Activated naive CD8-positive, alpha-beta T cell treated with anti-CD3 and anti-CD28 coated beads, Interleukin-2, amount 50 U/mL, for 24 hours (primary cell): Measurements from ENCODE around the gene WNT7B.

Source experiments
- ATAC-seq: fragments of 150-1000 bp; cut with Tn5 transposase; one replicate; pipeline ENCODE4 v1.10.0; 2021
- DNase-seq: peaks from one replicate; pipeline ENCODE4 v3.0.0; 2021
- H3K27ac Mint-ChIP-seq: one replicate; pipeline ENCODE4 v1.8.0; 2021; ENCODE audit warnings: mild to moderate bottlenecking, mixed read lengths
- H3K27me3 Mint-ChIP-seq: one replicate; pipeline ENCODE4 v1.8.0; 2021; ENCODE audit warnings: mixed read lengths
- H3K36me3 Mint-ChIP-seq: one replicate; pipeline ENCODE4 v1.8.0; 2021; ENCODE audit warnings: low read depth, mixed read lengths
- H3K4me1 Mint-ChIP-seq: one replicate; pipeline ENCODE4 v1.8.0; 2021; ENCODE audit warnings: mixed read lengths
- H3K4me3 Mint-ChIP-seq: one replicate; pipeline ENCODE4 v1.8.0; 2021; ENCODE audit warnings: mild to moderate bottlenecking, moderate library complexity, mixed read lengths
- H3K9me3 Mint-ChIP-seq: one replicate; pipeline ENCODE4 v1.8.0; 2021; ENCODE audit warnings: mixed read lengths

The WNT7B gene

DNA sequence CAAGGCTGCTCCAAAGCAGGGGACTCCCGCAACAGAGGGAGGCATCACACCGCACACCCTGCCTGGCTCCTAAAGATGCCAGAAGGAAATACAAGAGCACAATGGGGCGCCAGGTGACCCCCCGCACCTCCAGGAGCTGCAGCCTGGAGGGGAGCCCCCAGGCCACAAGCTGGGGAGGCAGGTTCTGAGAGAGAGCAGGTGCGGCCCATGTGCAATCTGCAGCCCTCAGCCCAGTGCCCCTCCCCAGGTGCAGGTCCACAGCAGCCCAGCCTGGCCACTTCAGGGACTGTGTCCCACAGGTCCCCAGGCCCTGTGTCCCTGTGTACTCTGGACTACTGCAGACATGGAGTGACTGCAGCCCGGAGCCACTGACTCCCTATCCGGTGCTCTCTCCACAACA is 13.1 kb downstream of the WNT7B start:
- H3K9me3 Mint-ChIP-seq = no peaks in the 10 kb centered on the region
- H3K27ac Mint-ChIP-seq = no peak overlapping the region
- H3K4me1 Mint-ChIP-seq = no peaks in the 10 kb centered on the region
- no peak for ATAC-seq
- peaks cover 17% of the 10 kb centered on the region for H3K27me3 Mint-ChIP-seq
- no peak for DNase-seq
- no peaks in the 10 kb centered on the region for H3K36me3 Mint-ChIP-seq
- H3K4me3 Mint-ChIP-seq = no peak overlapping the region

DNA sequence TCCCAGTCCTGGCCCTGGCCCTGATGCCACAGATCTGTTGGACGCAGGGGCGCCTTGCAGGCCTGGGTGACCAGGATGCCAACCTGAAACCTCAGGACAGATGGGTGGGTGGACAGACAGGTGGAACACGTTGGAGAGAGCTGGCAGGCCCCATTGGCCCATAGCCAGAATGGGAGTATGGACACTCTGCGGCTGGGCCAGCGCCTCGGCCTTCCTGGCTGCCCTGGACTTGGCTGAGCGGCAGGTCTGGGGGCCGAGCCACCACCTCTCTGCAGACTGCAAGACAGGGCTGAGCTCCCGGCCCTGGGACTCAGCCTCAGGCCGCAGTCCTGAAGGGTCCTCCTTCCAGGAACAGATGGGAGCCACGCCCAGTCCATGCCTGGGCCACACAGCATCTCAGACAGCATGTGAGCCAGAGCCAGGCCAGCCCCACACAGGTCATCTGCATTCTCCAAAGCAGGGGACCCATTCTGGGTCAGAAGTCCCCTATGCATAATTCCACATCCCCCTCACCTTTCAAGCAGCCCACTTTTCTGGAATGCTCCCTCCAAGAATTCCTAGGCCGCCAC is 14.1 kb downstream of the WNT7B start:
- Mint-ChIP-seq H3K27ac (no peak overlapping the region), H3K36me3 (no peaks in the 10 kb centered on the region), H3K9me3 (no peaks in the 10 kb centered on the region), H3K27me3 (peaks cover 8% of the 10 kb centered on the region), H3K4me1 (no peaks in the 10 kb centered on the region), H3K4me3 (no peak overlapping the region)
- ATAC-seq = no peak
- no peak for DNase-seq

- Mint-ChIP-seq H3K4me3 (no peak overlapping the region), H3K27me3 (peaks cover 8% of the 10 kb centered on the region), H3K4me1 (no peaks in the 10 kb centered on the region), H3K9me3 (no peaks in the 10 kb centered on the region), H3K36me3 (no peaks in the 10 kb centered on the region), H3K27ac (no peak overlapping the region)
- ATAC-seq = no peak
- no peak for DNase-seq
Measured at GRCh38 chr22:45962434-45962718, 14.6 kb downstream of the WNT7B start.

- Mint-ChIP-seq H3K27me3 (peaks cover 8% of the 10 kb centered on the region), H3K27ac (no peak overlapping the region), H3K36me3 (no peaks in the 10 kb centered on the region), H3K4me3 (no peak overlapping the region), H3K4me1 (no peaks in the 10 kb centered on the region), H3K9me3 (no peaks in the 10 kb centered on the region)
- no peak for DNase-seq
- no peak for ATAC-seq
Measured at GRCh38 chr22:45961679-45962433, 15.1 kb downstream of the WNT7B start.

- DNase-seq = no peak
- no peak overlapping the region for H3K4me3 Mint-ChIP-seq
Measured at GRCh38 chr22:45960477-45961386, 16.2 kb downstream of the WNT7B start.

GRCh38 chr22:45959719-45960476 is 17.1 kb downstream of the WNT7B start:
- Mint-ChIP-seq H3K4me1 (no peaks in the 10 kb centered on the region), H3K4me3 (no peak overlapping the region), H3K9me3 (no peaks in the 10 kb centered on the region), H3K27me3 (peaks cover 2% of the 10 kb centered on the region), H3K36me3 (no peaks in the 10 kb centered on the region), H3K27ac (no peak overlapping the region)
- no peak for ATAC-seq
- no peak for DNase-seq

More at GRCh38 chr22:45960477-45961386, 16.2 kb downstream of the WNT7B start:
- Mint-ChIP-seq H3K9me3 (no peaks in the 10 kb centered on the region), H3K27me3 (peaks cover 6% of the 10 kb centered on the region), H3K36me3 (no peaks in the 10 kb centered on the region), H3K27ac (no peak overlapping the region), H3K4me1 (no peaks in the 10 kb centered on the region)
- no peak for ATAC-seq

DNA sequence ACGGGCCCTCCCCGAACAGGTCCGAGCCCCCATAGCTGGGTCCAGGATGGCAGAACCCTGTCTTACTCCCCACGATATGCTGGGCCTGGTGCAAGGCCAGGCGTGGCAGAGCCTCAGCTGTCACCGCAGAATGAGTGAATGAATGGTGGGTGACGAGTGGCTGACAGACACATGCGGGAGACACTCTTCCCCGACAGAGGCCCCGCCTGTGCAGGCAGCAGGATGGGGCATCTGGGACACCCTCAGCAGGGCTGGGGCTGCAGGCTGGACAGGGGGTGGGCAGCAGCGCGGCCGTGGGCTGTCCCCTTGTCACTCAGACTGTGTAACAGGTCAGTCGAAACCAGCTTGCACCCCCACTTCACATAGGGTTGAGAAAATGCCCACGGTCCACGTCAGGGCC is 18.0 kb downstream of the WNT7B start:
- Mint-ChIP-seq H3K4me3 (no peak overlapping the region), H3K9me3 (no peaks in the 10 kb centered on the region), H3K27ac (no peak overlapping the region), H3K4me1 (no peaks in the 10 kb centered on the region), H3K36me3 (no peaks in the 10 kb centered on the region), H3K27me3 (peaks cover 2% of the 10 kb centered on the region)
- ATAC-seq (no peak), DNase-seq (no peak)

DNA sequence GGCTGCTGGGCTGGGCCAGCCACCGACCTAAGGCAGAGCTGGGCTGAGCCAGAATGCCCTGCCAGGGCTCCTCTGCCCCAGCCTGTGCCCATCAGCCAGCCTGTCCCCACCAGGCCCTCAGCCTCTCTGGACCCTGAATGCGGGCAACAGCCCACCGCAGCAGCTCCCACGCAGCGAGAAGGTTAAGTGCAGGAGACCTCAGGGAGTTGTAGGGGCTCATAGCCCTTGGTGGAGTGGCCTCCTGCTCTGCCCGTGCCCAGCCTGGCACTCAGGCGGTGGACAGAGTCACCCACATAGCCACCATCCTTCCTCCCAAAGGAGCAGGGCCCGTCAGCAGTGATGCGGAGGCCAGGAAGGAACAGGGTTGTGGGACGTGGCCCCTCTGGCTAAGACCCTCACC is 19.1 kb downstream of the WNT7B start:
- ATAC-seq (no peak), DNase-seq (no peak)
- Mint-ChIP-seq H3K9me3 (no peaks in the 10 kb centered on the region), H3K4me3 (no peak overlapping the region), H3K27ac (no peak overlapping the region), H3K27me3 (peaks cover 10% of the 10 kb centered on the region), H3K4me1 (no peaks in the 10 kb centered on the region), H3K36me3 (no peaks in the 10 kb centered on the region)

GRCh38 chr22:45953178-45953577 is 23.8 kb downstream of the WNT7B start:
- Mint-ChIP-seq H3K27ac (no peak overlapping the region), H3K4me1 (no peaks in the 10 kb centered on the region), H3K27me3 (peaks cover 16% of the 10 kb centered on the region), H3K4me3 (no peak overlapping the region), H3K9me3 (no peaks in the 10 kb centered on the region), H3K36me3 (no peaks in the 10 kb centered on the region)
- no peak for ATAC-seq
- no peak for DNase-seq

DNA sequence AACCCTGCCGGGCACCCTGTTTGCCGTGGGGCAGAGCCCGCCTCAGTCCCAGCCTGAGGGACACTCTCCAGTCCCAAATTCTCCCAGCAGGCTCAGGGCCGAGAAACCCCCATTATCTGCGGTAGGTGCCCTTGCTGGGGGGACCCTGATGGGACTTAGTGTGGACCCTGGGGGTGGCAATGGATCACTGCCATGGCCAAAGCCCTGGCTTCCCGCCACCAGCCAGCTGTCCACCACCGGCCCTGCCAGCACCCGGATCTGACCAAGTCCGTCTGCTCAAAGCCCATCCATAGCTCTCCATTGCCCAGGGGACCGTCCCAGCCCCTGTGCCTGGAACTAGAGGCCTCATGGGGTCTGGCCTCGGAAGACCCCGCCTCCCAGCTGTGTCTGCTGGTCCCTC is 24.4 kb downstream of the WNT7B start:
- no peaks in the 10 kb centered on the region for H3K4me1 Mint-ChIP-seq
- H3K9me3 Mint-ChIP-seq = no peaks in the 10 kb centered on the region
- H3K4me3 Mint-ChIP-seq = no peak overlapping the region
- DNase-seq (no peak), ATAC-seq (no peak)
- H3K36me3 Mint-ChIP-seq = no peaks in the 10 kb centered on the region
- H3K27me3 Mint-ChIP-seq = peaks cover 16% of the 10 kb centered on the region
- no peak overlapping the region for H3K27ac Mint-ChIP-seq

DNA sequence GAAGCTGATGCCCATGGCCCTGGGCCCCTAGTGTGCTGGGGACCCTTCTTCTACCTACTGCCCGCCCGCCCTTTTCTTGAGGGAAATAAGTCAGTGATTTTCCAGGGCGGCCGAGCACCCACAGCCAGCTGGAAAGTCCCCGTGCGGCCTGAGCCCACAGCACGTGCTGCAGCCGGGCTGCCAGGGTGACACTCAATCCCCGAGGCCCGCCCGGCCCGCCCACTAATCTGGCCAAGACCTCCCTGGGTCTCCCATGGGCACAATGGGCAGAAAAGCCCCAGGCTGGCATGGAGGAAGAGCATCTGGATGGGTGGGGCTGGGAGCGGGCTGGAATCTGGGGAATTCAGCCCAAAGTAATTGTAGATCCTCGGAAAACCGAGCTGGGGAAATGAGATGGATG is 24.8 kb downstream of the WNT7B start:
- Mint-ChIP-seq H3K4me3 (no peak overlapping the region), H3K27me3 (peaks cover 16% of the 10 kb centered on the region), H3K4me1 (no peaks in the 10 kb centered on the region), H3K9me3 (no peaks in the 10 kb centered on the region), H3K36me3 (no peaks in the 10 kb centered on the region), H3K27ac (no peak overlapping the region)
- DNase-seq (no peak), ATAC-seq (no peak)

DNA sequence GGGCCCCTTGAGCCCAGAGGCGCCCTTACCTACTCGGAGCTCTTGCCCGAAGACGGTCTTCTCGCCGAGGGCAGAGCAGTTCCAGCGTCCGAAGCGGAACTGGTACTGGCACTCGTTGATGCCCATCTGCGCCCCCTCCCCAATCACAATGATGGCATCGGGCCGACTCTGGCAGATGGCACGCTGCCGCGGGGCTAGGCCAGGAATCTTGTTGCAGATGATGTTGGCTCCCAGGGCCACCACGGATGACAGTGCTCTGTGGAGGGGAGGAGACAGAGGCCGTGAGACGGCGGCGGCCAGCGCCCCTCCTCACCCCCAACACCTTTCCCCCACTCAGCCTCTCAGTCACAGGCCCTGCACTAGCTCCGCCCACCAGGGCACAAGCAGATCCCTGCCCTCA is 27.1 kb downstream of the WNT7B start:
- DNase-seq = no peak
- Mint-ChIP-seq H3K27ac (no peak overlapping the region), H3K9me3 (no peaks in the 10 kb centered on the region), H3K27me3 (peaks cover 16% of the 10 kb centered on the region), H3K4me1 (no peaks in the 10 kb centered on the region), H3K36me3 (no peaks in the 10 kb centered on the region), H3K4me3 (no peak overlapping the region)
- no peak for ATAC-seq

GRCh38 chr22:45949258-45949870 is 27.6 kb downstream of the WNT7B start:
- DNase-seq (no peak), ATAC-seq (peak; percentile 12)
- Mint-ChIP-seq H3K27ac (no peak overlapping the region), H3K36me3 (no peaks in the 10 kb centered on the region), H3K27me3 (peaks cover 16% of the 10 kb centered on the region), H3K4me3 (no peak overlapping the region), H3K4me1 (no peaks in the 10 kb centered on the region), H3K9me3 (no peaks in the 10 kb centered on the region)

- Mint-ChIP-seq H3K9me3 (no peaks in the 10 kb centered on the region), H3K36me3 (no peaks in the 10 kb centered on the region), H3K27me3 (peaks cover 8% of the 10 kb centered on the region), H3K27ac (no peak overlapping the region), H3K4me3 (no peak overlapping the region), H3K4me1 (no peaks in the 10 kb centered on the region)
- no peak for DNase-seq
- ATAC-seq = peak; percentile 22
Measured at GRCh38 chr22:45948081-45948648, 28.8 kb downstream of the WNT7B start.
